Spleen (tissue), 7 donors: Measurements from ENCODE around the gene PTPRO.

Experiments
- POLR2A ChIP-seq, 3 donors: fragments of 450-650 bp; IDR thresholded peaks; one replicate each; pipeline ENCODE4 v1.5.1; 2017; ENCODE audit warnings: antibody characterized with exemption in 3 of 3, mild to moderate bottlenecking in 1 of 3
- POLR2AphosphoS5 ChIP-seq, 3 donors: sonication (generic); formaldehyde crosslinking; IDR thresholded peaks; one replicate each; pipeline ENCODE4 v1.5.1; 2017; ENCODE audit warnings: antibody characterized with exemption in 3 of 3
- TF ChIP-seq, protein P1 (sequence below), 11 experiments: fragments of 200-600 bp in 7 of 11; fragments of 450-650 bp in 4 of 11; sonication (generic) in 4 of 11; IDR thresholded peaks in 8 of 11; conservative IDR thresholded peaks in 3 of 11; 1 replicate in 7 of 11; 2 replicates in 4 of 11; pipeline versions ENCODE4 v1.4.0 to v1.8.0; 2016 to 2021; ENCODE audit warnings: antibody characterized with exemption in 11 of 11, inconsistent platforms in 4 of 11, mild to moderate bottlenecking in 1 of 11
- donor health status: DM: no; HTN: no; CAD: no; lungs with moderate emphysema.
- donor health status: DM: no; HTN: no; CAD: no.
- donor health status: DM: no; HTN: no; CAD: no.

DNA sequence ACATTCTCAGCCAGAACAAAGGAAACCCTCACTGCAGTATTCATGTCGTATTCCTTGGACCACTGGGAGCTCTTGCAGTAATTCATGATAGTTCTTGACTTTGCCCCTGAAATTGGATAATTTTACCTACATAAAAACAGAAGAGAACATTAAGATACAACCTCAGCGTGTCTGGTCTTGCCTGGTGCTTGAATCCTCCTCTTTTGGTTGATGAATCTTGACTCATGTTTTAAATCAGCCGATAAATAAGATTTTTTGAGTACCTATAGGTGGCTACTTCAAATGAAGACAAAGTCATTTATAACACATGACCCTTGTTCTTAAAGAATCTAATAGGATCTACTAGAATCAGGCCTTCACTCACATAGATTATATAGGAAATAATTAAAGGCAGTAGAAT is 221.0 kb downstream of the PTPRO start:
- no peak for TF ChIP-seq POLR2A (IDR thresholded peaks at IDR 0.05)
- TF ChIP-seq, protein P1, sequence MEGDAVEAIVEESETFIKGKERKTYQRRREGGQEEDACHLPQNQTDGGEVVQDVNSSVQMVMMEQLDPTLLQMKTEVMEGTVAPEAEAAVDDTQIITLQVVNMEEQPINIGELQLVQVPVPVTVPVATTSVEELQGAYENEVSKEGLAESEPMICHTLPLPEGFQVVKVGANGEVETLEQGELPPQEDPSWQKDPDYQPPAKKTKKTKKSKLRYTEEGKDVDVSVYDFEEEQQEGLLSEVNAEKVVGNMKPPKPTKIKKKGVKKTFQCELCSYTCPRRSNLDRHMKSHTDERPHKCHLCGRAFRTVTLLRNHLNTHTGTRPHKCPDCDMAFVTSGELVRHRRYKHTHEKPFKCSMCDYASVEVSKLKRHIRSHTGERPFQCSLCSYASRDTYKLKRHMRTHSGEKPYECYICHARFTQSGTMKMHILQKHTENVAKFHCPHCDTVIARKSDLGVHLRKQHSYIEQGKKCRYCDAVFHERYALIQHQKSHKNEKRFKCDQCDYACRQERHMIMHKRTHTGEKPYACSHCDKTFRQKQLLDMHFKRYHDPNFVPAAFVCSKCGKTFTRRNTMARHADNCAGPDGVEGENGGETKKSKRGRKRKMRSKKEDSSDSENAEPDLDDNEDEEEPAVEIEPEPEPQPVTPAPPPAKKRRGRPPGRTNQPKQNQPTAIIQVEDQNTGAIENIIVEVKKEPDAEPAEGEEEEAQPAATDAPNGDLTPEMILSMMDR (IDR thresholded peaks at IDR 0.05 in 8 of 11, conservative IDR thresholded peaks at IDR 0.05 in 3 of 11): no peak
- TF ChIP-seq POLR2AphosphoS5 (IDR thresholded peaks at IDR 0.05): no peak
